ENCODE measurements around the gene ATG14. TPM values are rescaled to one million over a fixed set of nuclear protein-coding genes. Genes with fewer than 3 reads are reported as not detected.

The ATG14 gene
- total and polyA plus RNA-seq, 2 of the 8 experiments (the other 6 are each of a cell fraction or from before 2014, with no cell fraction given), result 4.9 to 10.8 TPM

GRCh38 chr14:55336162-55336561, 75.5 kb downstream of the ATG14 start:
- TF ChIP-seq BRCA1 (IDR thresholded peaks at IDR 0.05; ENCODE audit: low read depth, low read length) (no peak), NRF1 (IDR thresholded peaks at IDR 0.05; ENCODE audit: low read depth, low read length) (no peak), GTF2F1 (IDR thresholded peaks at IDR 0.05; ENCODE audit: borderline replicate concordance, low read depth, low read length) (no peak), PHF8 (conservative IDR thresholded peaks at IDR 0.05; ENCODE audit: low read depth, low read length) (no peak), CHD2 (IDR thresholded peaks at IDR 0.05; ENCODE audit: low read length) (no peak), CTBP2 (IDR thresholded peaks at IDR 0.05; ENCODE audit: borderline replicate concordance, insufficient read depth, insufficient read length, low read length) (no peak), TBP (IDR thresholded peaks at IDR 0.05; ENCODE audit: low read depth, low read length) (no peak), EZH2 (IDR thresholded peaks at IDR 0.05; ENCODE audit: low read depth, low read length, severe bottlenecking) (no peak), SAP30 (IDR thresholded peaks at IDR 0.05; ENCODE audit: insufficient read depth, insufficient replicate concordance, low read length) (no peak), SIRT6 (IDR thresholded peaks at IDR 0.05; ENCODE audit: low read length) (no peak), CHD1 (IDR thresholded peaks at IDR 0.05; ENCODE audit: low read depth, low read length) (no peak)
- Histone ChIP-seq H3K4me1 (replicated peaks in 1 of 4; ENCODE audit: control insufficient read depth in 3 of 4, insufficient read depth in 4 of 4, low read length in 3 of 4) (peaks cover 0 to 10% (median 5%) of the 10 kb centered on the region in 4 experiments; a peak in 2 of 7 replicates), H3K4me2 (ENCODE audit: insufficient read depth in 1 of 2, low read depth in 2 of 2, low read length in 2 of 2) (no peak overlapping the region), H3K14ac (ENCODE audit: insufficient read length) (no peak overlapping the region), H2BK12ac (ENCODE audit: low read depth, low read length) (no peak overlapping the region), H3K9ac (replicated peaks in 1 of 4; ENCODE audit: extremely low read depth in 1 of 4, low read depth in 3 of 4, low read length in 3 of 4) (no peak overlapping the region), H3K79me1 (ENCODE audit: low read depth, low read length) (peaks cover 3% of the 10 kb centered on the region; the same call in 1 of the 2 replicates), H2BK20ac (ENCODE audit: low read length) (no peak overlapping the region), H3K9me3 (ENCODE audit: insufficient read depth in 2 of 2, low read depth in 1 of 2, low read length in 1 of 2) (no peaks in the 10 kb centered on the region), H2AK5ac (ENCODE audit: low read depth, low read length) (no peak overlapping the region), H3K18ac (ENCODE audit: extremely low read depth, low read length) (no peak overlapping the region), H4K20me1 (replicated peaks in 1 of 2; ENCODE audit: control insufficient read depth in 1 of 2, insufficient read depth in 2 of 2, low read length in 2 of 2) (peaks cover 0 to 7% of the 10 kb centered on the region in 2 experiments), H3K27me3 (replicated peaks in 1 of 4; ENCODE audit: control insufficient read depth in 3 of 4, extremely low read depth in 1 of 4, insufficient read depth in 3 of 4, low read length in 3 of 4) (no peaks in the 10 kb centered on the region), H3K4me3 (ENCODE audit: extremely low read depth in 1 of 4, insufficient read depth in 2 of 4, low read depth in 3 of 4, low read length in 4 of 4) (no peak overlapping the region), H2AFZ (ENCODE audit: low read length) (no peak overlapping the region), H3K27ac (ENCODE audit: low read depth, low read length) (no peak overlapping the region), H2BK5ac (ENCODE audit: low read depth, low read length) (no peak overlapping the region), H3K4ac (replicated peaks; ENCODE audit: insufficient read length, low read depth, low read length) (no peak overlapping the region), H2BK120ac (replicated peaks; ENCODE audit: low read depth, low read length) (no peak overlapping the region), H4K91ac (replicated peaks; ENCODE audit: insufficient read length, low read length) (no peak overlapping the region), H3K23ac (ENCODE audit: insufficient read length) (no peak overlapping the region), H3K36me3 (ENCODE audit: control insufficient read depth in 2 of 4, insufficient read depth in 4 of 4, low read length in 3 of 4) (no peaks in the 10 kb centered on the region), H3K79me2 (ENCODE audit: control insufficient read depth in 1 of 2, insufficient read depth in 2 of 2, low read length in 2 of 2) (peaks cover 0 to 33% of the 10 kb centered on the region in 2 experiments; a peak in 3 of 4 replicates), H4K8ac (ENCODE audit: extremely low read depth, insufficient read depth, low read length) (no peak overlapping the region), H3K23me2 (ENCODE audit: low read depth, low read length) (no peaks in the 10 kb centered on the region; the same call in 1 of the 2 replicates), H4K5ac (ENCODE audit: insufficient read length, low read depth, low read length) (no peak overlapping the region), H3K56ac (replicated peaks; ENCODE audit: insufficient read length, low read depth, low read length) (no peak overlapping the region), H2BK15ac (ENCODE audit: low read length) (no peak overlapping the region)
- POLR2A ChIA-PET (ENCODE audit: partially characterized antibody), result interaction anchor here (1.3 kb wide), 1 partner anchor 23 kb away, joined by 4 read pairs; no protein-coding TSS in a partner anchor
- DNase-seq (ENCODE audit: low read depth in 1 of 2, low spot score in 2 of 2) (no peak), FAIRE-seq (no peak)
- CTCF ChIA-PET (ENCODE audit: partially characterized antibody), result interaction anchor here (0.6 to 1.5 kb wide), 3 partner anchors 11 to 100 kb away, joined by 3 read pairs; no protein-coding TSS in a partner anchor
- 80% methylated on average over 2 of the region's 2 CpGs; no CpG with 5 or more reads in 1 of the 2 experiments for WGBS, 2 experiments (ENCODE audit: extremely low coverage in 1 of 2, insufficient coverage in 1 of 2, insufficient read length in 1 of 2, insufficient replicate concordance in 2 of 2, low coverage in 1 of 2, low lambda C conversion rate in 2 of 2, missing lambda C conversion rate in 1 of 2)

Measured in H1 (cell line).